HL-60/S4 treated with phorbol 12-myristate 13-acetate at 8.2 ng/mL for 4 days and 3 days (cell line): ENCODE results near the gene OTUB2.

Experiments
- in situ Hi-C: fragments of 300-500 bp; cut with MboI; formaldehyde crosslinking; loops from 2 replicates; pipeline ENCODE4 v1.15.0; 2022; ENCODE audit warnings: low sequenced_read_pairs

Gene OTUB2

DNA sequence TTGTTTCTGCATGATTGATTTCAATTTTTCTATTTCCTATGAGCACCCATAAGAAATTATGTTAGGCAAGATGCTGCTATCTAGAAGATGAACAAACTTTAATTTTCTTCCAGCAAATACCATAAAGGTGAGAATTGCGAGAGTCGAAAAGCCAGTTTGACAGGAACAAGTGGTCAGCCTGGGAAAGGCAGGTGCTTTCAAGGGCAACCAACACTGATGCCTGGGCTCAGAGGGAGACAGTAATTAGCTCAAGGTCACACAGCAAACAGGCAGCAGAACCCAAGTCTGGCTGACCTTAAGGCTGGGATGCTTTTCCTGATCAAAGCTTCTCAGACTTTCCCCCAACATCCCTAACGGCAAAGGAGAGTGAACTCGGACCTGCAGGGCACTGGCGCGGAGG is 6.8 kb upstream of the OTUB2 start:
- in situ Hi-C loops, result no loop called here

DNA sequence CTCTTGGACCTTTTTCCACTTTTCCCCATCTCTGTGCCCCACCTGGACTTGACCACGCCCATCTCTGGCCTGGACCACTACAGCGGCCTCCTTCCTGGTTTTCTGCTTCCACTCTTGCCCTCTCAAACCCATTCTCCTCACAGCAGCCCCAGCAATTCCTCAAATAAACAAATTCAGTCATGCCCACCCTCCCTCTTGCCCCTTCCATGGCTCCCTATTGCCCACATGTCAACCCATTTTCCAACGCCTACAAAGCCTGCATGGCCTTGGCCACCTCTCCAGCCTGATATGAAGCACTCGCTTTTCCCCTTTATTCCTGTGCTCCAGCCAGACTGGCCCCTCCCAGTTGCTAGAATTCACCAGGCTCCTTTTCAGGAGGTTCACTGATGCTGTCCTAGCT is 5.9 kb upstream of the OTUB2 start:
- in situ Hi-C loops, result no loop called here

DNA sequence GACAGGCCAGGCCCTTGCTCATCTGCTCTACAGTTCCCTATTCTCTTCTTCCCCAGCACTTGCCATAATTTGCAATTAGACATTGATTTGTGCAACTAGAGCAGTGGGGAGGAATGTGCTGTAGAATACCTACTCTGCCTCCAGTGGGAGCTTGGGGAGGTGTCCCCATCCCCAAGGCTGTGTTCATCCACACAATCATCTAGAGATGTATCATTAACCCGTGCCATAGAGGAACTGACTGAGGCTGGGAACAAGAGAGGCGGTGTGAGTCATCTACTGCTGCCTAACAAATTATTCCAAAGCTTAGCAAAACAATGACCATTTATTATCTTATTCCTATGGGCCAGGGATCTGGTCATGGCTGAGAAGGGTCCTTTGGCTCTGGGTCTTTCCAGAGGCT is 5.1 kb upstream of the OTUB2 start:
- in situ Hi-C loops, result no loop called here

DNA sequence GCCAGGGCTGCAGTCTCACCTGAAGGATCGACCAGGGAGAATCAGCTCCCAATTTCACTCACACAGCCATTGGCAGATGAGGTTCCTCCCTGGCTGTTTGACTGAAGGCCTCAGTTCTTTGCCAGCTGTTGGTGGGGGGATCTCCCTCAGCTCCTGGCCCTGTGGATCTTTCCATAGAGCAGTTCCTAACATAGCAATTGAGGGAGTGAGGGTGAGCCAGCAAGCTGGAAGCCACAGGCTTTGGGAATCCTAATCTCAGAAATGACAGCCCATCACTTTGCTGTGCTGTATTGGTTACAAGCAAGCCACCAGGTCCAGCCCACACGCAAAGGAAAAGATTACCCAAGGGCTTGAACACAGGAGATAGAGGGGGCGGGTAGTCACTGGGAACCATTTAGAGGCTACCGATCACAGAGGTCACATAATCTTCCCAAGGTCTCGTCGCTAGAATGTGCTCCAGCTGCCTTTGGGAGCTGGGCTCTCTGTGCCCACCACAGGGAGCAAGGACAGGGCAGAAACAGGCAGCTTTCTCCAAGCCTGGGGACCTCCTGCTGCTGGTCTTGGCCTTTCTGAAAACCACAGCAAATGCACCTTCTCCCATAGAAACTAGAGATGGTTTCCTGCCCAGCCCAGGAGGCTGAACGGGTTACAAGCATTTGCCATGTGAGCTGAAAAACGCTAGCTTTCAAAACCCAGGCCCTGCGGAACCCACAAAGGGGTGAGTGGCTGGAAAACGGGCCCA is 4.6 kb upstream of the OTUB2 start:
- in situ Hi-C loops, result no loop called here

DNA sequence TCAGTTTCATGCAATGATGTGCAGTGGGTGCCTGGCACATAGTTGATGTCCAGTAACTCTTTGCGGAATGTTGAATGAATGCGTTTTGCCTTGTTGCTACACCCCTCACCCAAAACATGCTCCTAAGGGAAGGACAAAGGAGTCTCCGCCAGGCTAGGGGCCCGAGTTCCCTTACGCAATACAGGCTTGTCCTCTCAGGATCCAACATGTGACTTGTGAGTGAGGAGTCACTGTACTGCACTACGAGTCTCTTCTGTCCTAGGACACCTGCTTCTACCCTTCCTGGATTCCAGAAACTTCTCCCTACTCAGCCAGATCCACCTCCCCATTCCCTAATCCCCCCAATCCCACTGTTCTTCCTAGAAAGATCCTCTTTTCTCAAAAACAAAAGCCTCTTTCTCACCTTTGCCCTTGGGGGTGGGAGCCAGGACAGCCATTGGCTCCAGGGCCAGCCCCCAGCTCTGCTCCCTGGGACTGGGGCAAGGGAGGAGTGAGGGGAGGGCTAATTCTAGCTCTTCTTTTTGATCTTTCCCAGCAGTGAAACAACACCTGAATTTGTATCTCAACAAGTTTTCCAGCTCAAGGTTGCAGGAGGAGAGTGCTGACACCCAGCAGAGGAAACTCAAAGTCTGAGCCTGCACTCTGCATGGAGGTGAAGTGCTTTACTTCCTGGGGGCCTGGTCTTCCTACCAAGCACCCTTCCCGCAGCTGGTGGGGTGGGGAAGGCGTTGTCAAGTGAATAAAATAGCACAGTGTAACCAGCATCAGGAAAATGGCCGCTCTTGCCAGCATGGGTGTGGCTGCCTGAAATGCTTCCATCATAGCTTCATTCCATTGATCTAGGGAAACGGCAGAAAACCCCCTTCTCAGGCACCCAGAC is 3.4 kb upstream of the OTUB2 start:
- in situ Hi-C loops, result no loop called here

DNA sequence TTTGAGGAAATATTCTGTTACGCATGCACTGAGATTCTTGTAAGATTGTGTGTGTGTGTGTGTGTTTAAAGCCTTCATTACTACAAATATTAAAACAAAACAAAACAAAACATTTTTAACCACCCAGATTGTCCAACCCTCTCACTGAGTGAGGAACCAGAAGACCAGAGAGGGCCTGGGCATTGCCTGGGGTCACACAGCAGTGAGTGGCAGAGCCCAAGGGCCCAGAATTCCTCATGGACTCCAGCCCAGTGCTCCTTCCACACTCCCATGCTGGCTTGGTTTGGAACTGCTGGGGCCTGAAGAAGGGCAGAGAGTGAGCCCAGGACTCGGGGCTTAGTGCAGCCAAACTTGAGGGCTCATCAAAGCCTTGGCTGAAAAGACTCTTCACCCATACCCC is 1.6 kb upstream of the OTUB2 start:
- in situ Hi-C loops, result no loop called here

DNA sequence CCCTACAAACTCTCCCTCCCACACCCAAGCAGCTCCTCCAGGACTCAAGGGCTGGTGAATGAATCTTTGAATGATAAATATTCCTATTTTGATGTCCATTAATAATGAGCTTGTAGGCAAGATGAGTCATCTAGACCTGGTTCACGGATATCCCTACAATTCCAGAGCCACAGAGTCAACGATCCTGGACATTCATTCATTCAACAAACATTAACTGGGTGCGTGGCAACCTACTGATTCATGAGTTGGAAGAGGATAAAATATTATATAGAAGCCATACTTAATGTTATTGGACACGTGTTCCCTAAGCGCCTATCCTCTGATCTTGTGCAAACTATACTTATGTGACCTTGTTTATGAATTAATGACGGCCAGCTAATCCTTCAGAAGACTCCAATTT is 420 bp upstream of the OTUB2 start:
- in situ Hi-C loops, result no loop called here

DNA sequence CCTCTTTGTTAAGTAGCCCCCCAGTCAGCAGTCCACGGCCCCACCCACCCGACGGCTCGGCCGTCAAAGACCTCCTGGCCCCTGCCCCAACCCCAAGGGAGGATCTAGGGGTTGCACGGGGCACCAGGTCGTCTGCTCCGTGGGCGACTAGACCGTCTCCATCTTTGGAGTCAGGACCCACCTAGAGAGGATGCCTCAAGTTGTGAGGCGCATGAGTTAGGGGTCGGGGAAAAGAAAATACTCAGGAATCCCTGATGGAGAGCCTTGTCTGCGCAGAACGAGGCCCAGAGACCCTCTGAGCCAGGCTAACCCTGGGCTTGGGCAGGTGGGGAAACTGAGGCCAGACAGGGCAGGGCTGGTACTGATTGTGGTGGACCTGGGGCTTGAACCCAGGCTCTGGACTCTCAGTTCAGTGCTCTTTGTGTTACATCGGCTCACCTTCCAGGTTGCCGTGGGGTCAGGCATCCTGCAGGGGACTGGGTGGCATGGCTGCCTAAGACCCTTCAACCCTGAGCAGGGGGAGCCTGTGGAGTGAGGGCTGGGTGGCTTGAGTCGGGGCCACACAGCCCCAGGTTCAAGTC is 839 bp downstream of the OTUB2 start:
- in situ Hi-C loops, result no loop called here

DNA sequence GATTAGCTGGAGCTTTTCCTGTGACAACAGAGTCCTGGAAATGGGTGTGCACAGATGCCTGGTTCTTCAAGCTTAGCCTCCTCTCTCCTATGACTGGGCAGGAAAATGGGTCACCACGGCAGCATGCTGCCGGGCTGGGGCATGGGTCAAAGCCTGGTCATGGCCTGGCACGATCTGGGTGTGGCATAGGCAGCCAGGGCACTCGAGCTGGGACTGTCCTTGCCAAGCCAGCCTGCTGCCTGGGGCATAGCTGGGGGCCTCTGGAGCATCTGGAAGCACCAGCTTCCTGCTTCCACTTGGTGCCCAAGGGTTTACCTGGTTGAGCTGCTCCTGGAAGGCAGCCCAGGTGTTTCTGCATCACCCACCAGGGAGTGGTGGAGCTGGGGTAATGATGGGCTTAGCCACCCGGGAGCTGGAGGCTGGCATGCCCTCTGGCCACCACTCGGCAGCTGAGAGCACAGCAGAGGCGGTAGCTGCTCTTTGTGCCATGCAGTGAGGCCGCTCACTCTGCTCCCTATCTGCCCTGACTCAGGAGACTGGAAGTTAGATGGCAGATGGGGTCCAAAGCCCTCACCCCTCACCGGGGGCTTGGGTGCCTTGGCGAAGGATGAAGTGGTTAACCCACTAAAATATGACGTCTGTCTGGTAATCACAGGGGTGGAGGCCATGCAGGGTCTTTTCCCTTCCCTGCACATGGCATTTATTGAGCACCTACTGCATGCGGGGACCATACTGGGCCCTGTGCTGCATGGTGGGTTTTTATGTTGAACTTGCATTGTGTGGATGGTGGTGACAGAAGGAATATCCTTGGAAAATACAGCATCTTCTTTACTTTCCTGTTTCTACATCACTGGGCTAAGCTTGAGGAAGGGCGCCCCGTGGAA is 1.7 kb downstream of the OTUB2 start:
- in situ Hi-C loops, result no loop called here

DNA sequence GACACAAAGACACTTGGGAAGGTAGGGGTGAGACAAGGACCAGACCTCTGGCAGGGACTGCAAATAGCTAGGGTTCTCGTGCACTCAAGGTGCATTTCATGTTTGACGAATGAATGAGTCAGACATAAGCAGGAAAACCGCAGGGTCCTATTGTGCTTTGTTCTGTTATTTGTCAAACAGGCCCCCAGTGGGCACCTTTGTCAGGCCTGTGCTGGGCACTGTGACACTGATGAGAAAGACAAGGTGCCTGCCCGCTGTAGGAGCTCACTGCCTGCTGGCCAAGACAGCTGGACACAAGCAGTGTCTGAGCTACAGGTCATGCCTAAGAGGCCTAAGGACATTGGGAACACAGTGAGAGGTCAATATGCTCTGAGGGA is 2.3 kb downstream of the OTUB2 start:
- in situ Hi-C loops, result no loop called here

DNA sequence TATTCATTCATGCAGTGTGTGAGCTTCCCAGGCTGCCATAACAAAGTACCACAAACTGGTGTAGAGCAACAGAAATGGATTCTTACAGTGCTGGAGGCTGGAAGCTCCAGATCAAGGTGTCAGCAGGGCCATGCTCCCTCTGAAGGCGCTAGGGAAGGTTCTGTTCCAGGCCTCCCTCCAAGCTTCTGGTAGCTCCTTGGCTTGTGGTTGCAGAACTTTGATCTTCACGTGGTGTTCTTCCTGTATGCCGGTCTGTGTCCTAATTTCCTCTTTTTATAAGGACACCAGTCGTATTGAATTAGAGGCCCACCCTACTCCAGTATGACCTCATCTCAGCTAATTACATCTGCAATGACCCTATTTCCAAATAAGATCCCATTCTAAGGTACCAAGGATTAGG is 3.1 kb downstream of the OTUB2 start:
- in situ Hi-C loops, result no loop called here

DNA sequence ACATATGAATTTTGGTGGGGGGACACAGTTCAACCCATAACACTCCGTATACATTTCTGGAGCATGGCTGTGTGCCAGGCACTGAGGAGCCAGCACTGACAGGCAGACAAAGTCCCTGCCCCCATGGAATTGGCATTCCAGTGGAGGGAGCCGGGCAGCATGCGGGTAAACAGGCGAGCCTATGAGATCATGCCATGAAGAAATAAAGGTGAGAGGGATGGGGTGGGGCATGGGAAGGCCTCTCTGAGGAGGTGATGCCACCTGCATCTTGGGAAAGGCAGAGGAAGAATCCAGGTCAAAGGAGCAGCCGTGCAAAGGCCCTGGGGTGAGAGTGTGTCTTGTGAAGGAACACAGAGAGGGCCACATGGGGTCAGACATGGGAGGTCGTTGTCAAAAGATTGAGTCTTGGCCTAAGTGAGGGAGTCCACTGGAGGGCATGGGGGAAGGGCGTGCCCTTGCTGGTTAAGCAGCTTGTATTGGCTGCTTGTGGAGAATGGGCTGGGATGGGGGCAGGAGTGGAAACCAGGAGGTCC is 3.6 kb downstream of the OTUB2 start:
- in situ Hi-C loops, result no loop called here

DNA sequence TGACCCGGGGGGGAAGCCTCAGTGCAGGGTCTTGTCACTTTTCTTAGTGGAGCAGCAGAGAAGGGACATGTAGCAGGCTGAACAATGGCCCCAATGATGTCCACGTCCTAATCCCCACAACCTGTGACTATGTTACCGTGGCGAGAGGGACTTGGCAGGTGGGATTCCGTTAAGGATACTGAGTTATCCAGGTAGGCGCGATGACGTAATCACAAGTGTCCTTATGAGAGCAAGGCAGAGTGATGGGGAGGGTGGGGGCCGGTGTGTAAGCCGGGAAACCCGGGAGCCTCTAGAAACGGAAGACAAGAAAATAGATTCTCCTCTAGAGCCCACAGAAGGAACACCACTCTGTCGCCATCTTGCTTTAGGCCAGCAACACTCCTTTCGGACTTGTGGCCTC is 4.4 kb downstream of the OTUB2 start:
- in situ Hi-C loops, result no loop called here

DNA sequence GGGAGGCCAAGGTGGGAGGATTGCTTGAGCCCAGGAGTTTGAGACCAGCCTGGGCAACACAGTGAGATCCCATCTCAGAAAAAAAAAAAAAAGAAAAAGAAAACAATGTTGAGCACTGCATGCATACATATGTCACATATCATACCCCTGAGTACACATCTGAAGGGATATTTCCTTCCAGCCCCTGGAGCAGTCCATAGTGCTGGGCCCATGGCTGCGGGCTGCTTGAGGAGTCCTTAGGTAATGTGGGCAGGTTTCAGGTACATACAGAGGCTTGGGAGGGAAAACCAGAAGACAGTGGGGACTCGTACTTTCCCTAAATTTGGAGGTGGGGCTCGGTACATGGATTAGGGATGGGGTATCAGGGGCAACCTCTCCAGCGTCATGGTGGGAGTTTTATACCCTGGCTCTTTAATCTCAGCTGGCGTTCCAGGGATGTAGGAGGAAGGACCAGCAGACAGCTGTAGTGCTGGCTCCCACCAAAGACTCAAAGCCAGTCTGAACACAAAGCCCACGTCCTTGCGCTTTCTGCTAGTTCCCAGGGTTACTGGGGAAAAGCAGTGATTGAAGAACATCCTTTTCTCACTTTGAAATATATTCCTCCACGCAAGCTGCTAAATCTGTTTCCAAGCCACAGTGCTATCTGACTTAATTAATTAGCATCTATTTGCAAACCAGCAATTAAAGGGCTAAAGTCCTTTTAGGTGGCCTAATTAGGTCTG is 5.2 kb downstream of the OTUB2 start:
- in situ Hi-C loops, result no loop called here

DNA sequence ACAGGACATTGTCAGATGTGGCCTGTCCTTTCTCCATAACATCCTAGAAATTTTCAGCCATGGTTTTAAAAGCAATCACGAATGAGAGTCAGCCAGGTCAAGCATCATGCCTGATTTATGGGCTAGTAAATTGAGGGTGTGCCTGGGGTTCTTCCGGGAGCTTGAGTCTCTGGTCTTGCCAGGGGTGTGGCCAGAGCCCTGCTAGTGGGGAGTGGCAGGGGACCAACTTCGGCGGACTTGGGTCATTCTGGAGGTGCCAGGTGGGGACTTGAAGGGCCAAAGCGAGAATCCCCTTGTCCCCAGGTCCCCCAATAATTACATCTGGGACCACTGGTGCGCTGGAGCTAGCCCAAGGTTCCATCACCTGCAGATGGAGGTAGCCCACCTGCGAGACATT is 5.7 kb downstream of the OTUB2 start:
- in situ Hi-C loops, result no loop called here

DNA sequence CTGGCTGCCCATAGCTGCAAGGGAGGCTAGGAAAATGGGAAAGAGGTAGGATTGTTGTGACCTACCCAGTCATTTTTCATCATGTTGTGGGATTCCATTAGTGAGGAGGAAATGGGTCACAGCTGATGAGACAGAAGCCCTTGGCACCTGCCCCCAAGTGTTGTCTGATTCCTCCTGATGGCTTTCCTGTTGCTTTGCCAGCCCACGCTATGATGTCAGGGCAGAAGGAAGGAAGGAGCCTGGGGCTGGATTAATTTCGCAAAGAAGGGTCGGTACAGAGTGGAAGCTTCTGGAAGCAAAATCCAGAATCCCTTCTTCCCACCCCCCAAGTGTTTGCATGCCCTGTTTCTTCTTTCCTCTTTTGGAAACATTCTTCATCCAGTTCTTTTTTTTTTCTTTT is 8.7 kb downstream of the OTUB2 start:
- in situ Hi-C loops, result no loop called here

DNA sequence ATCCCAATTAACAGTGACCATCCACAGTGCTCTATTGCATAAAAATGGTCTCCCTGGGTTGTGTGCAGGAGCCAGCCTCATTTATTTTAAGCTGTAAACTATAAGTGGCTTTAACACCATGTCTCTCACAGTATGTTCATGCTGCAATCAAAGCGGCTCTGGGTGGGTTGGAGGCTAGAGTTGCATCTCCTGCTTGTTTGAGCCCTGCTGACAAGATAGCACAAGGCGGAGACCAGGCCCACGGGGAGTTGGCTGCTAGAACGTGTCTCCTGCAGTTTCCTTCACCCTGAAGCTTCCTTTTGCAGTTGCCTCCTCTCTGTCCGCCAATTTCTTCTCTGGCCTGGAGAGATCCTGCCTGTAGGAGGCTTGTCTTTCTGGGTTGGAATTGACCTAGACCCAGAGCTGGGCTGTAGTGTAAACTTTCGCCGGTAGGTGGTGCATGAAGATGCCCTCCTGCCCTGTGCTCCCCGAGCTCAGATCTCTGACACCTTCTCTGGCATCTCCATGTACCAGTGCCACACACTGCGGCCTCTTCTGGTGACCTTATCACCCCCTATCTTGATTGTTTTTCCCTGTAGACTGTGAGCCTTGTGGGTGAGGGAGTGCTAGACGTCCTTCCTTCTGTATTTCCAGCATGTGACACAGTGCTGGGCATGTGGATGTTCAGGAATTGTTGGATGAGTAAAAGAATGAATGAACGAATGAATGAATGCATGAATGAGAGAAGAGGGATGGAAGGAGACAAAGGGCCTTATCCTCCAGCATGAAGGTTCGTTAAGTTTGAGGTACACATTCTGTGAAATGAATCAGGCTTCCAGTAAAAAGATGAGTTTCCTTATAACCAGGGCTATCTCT is 10.4 kb downstream of the OTUB2 start:
- in situ Hi-C loops, result no loop called here

DNA sequence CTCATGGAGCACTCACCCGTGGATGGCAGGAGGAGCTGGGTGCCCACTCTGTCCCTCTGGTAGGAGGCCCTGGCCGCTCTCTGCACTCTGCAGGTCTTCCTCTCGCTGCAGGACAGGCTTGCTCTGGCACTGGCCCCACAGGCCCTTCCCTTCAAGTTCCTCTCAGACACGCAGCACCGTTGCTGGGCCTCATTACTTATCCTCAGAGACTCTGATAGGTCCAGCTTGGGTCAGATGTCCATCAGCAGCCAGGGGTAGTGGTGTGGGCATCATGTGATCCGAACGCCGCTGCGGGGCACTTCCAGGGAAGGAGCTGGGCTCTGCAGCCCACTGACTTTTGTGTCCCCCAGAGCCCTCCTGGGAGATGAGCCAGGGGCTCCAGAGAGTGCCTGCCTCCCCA is 11.8 kb downstream of the OTUB2 start:
- in situ Hi-C loops, result no loop called here

DNA sequence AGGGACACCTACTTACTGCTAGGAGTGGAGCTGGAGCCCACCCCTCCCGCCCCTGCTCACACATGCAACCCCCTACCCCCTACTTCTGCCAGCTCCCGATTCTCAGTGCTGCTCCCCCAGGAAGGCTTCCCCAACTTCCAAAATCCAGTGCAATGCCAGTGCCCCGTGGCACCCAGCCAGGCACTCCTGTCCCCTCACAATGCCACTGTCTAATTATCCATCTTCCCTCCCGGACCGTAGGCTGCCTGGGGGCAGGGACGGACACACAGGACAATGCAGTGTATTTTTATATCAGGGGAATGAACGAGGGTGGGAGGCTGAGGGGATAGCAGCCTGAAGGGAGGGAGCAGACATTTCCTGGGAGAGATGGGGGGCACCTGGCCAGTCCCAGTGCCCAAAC is 12.4 kb downstream of the OTUB2 start:
- in situ Hi-C loops, result no loop called here
